ENCODE results near the gene TLCD1.

Gene TLCD1

GRCh38 chr17:28712705-28713415, 13.2 kb downstream of the TLCD1 start:
- no peak for DNase-seq (ENCODE audit: low read depth, low spot score)

GRCh38 chr17:28712032-28712704, 13.9 kb downstream of the TLCD1 start:
- DNase-seq (ENCODE audit: low read depth, low spot score), result no peak

DNA sequence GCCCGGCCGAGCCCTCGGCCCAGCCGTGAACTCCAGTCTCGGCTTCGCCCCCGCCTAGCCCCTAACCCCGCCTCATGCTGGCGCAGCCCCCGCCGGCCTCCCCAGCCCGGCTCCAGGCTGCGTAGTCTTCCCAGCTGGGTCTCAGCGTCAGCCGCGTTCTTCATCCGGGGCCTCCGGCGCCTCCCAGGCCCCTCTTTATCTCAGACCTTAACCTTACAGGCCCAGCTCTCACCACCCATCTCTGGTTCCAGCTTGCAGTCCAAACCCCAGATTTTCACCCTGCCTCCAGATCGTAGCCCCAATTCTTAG, 14.4 kb downstream of the TLCD1 start, which contains the start of gene PROCA1:
Gene PROCA1 (minus strand): TSS at position 166 of the 309 bp plus-strand sequence. CDS start 228 bp downstream, outside the sequence.
- DNase-seq (ENCODE audit: low read depth, low spot score), result no peak

DNA sequence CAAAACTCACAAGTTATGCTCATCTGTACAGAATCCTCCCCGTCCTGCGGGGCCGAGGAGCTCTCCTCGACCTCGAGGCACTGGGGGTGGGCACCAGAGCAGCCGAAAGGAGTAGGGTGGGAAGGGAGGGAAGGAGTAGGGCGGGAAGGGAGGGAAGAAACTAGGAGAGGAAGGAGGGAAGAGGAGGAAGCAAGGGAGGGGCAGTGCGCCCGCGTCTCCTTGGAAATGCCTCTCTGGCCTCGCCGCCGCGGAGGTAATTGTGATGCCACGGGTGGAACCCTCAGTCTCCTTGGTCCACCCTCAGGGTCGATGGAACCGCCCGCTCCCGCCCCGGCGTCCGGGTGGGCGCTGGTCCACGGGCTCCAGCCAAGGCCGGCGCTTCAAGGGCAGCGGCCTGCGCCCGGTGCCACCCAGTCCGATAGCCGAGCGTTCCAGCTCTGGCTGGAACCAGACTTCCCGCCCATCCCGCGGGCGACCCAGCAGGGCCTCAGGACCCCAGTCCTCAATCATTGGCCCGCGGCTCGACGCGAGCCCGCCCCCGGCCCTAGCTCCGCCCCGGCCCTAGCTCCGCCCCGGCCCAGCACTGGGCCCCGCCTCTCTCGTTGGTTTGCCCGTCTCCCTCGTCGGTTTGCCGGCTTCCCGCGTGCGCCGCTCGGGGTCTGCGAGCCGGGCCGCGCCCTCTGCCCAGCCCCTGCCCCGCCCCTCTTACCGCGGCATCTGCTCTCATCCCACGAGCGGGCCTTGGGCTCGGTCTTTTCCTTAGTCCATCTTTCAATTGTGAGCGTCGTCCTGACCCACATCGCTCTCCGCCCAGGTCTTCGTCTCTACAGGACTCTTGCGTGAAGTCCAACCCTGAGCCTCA, 14.9 kb downstream of the TLCD1 start:
- DNase-seq (ENCODE audit: low read depth, low spot score), result peak; percentile 76

DNA sequence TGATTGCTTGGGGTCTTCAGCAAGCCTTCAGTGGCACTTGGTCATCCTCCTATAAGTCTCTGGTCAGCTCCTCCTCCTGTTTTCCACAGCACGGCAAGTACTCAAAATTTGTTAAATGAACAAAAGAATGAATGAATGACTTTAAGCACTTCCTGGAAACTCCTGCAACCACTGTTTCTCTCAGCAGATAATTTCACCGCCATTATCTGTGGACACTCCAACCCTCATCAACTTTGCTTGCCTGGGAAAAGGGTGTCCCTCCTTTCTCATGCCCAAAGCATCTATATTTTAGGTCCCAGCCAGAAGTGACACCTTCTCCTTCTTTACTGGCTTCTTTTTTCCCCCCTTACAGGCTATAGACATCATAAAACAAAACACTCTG, 18.7 kb downstream of the TLCD1 start:
- DNase-seq (ENCODE audit: low read depth, low spot score), result no peak

DNA sequence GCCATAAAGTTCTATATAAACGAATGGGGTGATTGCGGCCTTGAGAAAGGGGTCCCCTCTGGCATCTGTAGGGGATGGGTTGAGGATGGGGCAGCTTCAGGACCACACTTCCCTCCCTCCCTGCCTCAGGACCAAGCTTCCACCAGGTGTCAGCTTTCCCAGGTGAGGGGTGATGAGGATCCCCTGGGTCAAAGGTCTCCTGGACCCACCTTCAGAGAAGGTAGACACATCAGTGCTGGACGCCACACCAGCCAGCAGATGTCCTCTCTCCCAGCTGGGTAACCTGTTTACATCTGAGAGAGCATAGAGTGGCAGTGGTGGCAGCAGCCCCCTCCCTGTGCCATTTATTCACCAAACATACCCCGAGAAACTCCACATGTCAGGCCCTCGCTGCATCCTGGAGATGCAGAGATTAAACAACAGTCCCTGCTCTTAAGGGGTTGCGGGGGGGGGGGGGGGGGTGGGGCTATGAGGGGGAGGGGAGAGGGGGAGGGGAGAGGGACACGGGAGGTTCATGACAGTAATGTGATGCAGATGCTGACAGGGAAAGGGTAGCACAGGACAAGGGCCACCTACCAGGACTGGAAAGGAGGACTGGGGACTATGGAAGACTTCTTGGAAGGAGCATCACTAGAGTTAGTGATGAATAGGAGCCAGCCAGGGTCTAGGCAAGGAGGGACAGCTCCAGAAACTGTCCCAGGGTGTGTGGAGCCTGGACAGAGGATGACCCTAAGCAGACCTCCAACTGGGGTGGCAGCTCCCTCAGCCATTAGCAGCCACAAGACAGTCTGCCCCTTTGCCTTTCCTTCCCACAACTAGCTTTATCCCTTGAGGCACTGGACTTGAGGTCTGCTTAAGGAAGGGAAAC, 19.3 kb downstream of the TLCD1 start:
- DNase-seq (ENCODE audit: low read depth, low spot score), result no peak

DNA sequence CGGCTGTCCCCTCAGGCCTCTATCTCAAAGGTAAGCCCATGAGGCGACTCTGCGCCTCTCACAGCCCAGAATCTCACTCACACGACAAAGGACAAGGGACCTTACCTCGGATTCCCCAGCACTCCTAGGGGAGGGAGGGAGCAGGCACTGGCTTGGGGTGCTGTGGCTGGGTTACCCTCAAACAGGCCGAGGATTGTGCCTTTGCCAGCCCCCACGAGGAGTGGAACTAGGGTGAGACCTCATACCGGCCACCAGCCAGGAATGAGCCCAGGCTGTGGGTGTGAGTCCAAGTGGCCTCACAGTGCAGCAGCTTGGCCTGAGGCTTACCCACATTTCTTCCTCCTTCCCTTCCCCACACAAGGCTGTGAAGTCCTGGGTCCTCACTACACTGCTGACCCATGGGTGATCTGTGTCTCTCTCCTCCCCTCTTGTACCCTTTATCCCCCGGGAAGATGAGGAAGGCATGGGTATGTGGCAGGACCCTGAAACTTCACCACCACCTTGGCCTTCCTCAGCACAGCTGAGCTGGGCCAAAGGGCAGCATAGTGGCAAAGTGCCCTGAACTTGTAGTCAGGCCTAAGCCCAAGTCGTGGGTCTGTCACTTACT, 20.2 kb downstream of the TLCD1 start:
- no peak for DNase-seq (ENCODE audit: low read depth, low spot score)

DNA sequence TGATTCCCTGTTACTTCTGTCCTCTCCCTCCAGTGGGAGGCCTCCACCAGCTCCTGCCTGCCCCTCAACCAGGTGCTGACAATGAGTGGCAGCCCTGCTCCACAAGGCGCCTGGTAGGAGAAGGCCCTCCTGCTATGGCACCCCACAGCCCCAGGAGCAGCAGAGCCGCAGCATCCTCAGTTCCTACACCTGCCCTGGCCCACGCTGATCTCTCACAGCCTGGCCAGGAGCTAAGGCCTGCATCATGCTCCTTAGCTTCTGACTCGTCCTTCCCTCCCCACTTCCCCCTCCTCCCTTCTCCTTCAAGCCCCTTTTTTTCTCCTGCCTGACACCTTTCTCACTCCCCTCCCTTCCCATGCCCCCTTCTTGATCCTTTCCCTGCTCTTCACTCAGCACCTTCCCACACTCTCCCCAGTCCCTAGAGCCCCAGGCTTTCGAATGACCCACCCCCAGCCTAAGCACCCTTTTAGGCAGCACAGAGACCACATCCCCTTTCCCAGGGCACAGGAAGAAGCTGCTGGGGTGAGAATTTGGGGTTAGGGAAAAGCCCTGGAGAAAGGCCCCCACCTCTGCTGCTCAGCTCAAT, 20.9 kb downstream of the TLCD1 start:
- no peak for DNase-seq (ENCODE audit: low read depth, low spot score)

DNA sequence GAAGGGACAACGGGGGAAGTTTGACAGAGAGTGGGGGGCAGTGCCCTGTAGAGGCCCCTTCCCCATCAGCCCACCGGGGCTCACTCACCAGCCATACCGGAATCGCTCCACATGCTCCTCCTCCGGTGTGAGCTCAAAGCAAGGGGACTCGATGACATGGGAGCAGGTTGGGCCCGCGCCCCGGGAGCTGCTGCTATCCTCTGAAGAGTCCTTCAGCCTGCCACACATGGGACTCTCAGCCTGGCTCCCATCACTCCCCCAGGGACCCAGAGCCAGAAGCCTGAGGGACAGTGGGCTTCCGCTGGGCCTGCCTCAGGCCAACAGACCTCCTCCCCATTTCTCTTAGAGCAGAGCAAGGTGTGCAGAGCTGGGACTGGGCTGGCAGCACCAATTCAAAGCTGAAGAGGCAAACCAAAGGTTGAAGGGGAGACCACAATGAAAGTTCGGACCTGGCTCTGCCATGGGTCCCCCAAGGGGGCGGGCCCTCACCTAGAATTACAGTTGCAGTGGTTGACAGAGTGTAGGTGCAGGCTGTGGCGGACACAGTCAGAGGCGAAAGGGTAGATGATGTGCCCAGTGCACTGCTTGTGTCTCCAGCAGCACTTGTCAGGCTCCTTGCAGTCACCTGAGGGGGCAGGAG, 21.7 kb downstream of the TLCD1 start:
- no peak for DNase-seq (ENCODE audit: low read depth, low spot score)

GRCh38 chr17:28703552-28704218, 22.3 kb downstream of the TLCD1 start:
- DNase-seq (ENCODE audit: low read depth, low spot score), result no peak

GRCh38 chr17:28702752-28703150, 23.3 kb downstream of the TLCD1 start:
- DNase-seq (ENCODE audit: low read depth, low spot score), result no peak

DNA sequence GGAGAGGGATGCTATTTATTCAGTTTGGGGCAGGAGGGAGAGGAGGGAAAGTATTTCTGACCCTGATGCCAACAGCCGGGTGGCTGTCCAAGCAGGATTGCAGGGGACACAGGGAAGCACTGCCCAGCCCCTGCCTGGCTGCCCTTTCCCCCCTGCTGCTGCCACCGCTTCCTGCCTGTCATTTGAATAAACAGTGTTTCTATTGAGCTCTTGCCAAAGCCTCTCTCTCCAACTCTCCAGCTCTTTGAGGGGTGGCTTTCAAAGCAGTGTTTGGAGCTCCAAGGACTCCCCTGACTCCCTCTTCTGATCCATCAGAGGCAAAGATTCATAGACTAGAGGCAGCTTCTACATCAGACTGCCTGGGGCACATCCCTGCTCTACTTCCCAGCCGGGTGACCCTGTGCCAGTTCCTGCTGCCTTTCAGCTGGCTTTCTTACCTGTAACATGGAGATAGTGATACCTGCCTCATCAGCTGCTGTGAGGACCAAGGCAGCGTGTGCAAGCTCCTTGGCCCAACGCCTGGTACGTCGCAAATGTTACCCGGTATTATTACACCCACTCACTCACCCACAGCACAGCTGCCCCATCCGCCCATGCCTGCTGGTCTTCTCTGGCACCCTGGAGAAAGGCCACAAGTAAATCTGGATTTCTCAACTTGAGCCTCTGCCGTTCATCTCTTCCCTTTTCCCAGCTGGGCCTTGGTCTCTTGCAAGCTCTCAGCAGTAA, 23.8 kb downstream of the TLCD1 start:
- no peak for DNase-seq (ENCODE audit: low read depth, low spot score)

DNA sequence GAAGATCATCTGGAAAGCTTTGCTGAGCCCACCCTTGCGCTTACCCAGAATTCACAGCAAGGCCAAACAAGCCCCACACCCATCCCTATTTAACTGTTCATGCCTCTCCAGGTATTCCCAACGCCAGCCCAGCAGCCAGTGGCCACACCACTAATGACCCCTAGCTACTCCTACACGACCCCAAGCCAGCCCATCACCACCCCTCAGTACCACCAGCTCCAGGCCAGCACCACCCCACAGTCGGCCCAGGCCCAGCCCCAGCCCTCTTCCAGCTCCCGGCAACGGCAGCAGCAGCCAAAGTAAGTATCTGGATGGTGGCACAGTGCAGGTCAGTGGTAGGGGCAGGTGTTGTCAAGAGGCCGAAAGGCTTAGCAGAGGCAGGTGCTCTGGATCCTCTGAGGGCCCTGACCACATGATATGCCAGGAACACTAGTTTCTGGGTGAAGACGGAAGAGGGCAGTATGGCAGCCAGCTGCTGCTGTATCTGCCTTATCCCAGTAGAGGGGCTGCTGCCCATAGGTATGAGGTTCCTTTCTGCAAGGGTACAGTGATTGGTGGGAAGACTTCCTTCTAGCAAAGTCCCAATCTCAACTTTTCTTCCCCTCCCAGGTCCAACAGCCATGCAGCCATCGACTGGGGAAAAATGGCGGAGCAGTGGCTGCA, 25.1 kb downstream of the TLCD1 start:
- no peak for DNase-seq (ENCODE audit: low read depth, low spot score)

GRCh38 chr17:28700278-28700677, 25.8 kb downstream of the TLCD1 start:
- no peak for DNase-seq (ENCODE audit: low read depth, low spot score)

GRCh38 chr17:28698253-28698941, 27.6 kb downstream of the TLCD1 start:
- DNase-seq (ENCODE audit: low read depth, low spot score), result no peak

GRCh38 chr17:28693869-28694268, 32.2 kb downstream of the TLCD1 start:
- DNase-seq (ENCODE audit: low read depth, low spot score), result no peak

DNA sequence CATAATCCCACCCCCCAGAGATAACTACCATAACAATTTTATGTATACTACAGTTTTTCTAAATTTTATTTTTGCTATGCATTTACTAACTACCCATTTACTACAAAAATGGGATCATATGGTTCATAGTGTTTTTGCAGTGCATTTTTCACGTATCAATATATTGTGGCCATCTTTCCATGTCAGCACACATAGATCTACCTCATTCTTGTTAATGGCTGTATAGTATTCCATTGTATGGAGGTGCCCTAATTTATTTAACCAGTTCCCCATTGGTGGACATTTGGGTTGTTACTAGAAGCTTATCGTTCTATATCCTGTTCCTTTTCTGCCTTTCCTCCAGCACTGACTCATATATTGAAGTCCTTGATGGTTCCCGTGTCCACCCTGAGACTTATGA, 37.0 kb downstream of the TLCD1 start:
- DNase-seq (ENCODE audit: low read depth, low spot score), result no peak

DNA sequence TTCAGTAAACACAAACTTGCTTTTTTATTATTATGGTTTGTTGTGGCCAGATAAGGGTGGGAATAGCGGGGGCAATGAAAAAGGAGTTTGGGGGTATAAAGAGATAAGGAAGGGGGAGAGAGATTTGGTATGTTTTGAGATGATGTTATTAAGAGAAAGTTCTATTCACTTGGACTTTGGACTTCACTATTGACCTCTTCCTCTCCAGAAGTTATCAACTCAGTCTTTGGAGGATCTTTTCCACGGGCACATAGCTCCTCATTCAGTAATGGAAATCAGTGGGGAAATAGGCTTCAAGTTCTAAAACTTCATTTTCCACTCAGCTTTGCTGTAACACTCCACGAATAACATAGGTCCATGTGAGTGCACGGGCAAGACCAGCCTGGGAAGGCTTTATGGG, 37.6 kb downstream of the TLCD1 start:
- DNase-seq (ENCODE audit: low read depth, low spot score), result no peak
